ENCODE measurements around the gene KRT71.
"Not testable (repeated sequence)": the region's sequence is repeated elsewhere in the genome, so short reads cannot be mapped to it uniquely, and the experiment has no call there.

The KRT71 gene

GRCh38 chr12:52501490-52501889 lies 51.5 kb downstream of the KRT71 start:
- Histone ChIP-seq H3K4me2 (ENCODE audit: low read length) (no peak overlapping the region), H3K4me1 (ENCODE audit: control insufficient read depth, low read length) (no peaks in the 10 kb centered on the region), H3K79me2 (ENCODE audit: control insufficient read depth, low read length) (no peaks in the 10 kb centered on the region)

GRCh38 chr12:52500574-52500973 lies 52.4 kb downstream of the KRT71 start:
- H3K9me2 ChIP-seq (replicated peaks; ENCODE audit: control insufficient read depth, low read length); H3K4me2 ChIP-seq (ENCODE audit: low read length); H3K4me1 ChIP-seq (ENCODE audit: control insufficient read depth, low read length); H3K36me3 ChIP-seq (ENCODE audit: control insufficient read depth, low read length); H3K9me3 ChIP-seq (ENCODE audit: control insufficient read depth, insufficient read depth, low read length); H3F3A ChIP-seq (ENCODE audit: control insufficient read depth, insufficient read depth); H4K20me1 ChIP-seq (ENCODE audit: control insufficient read depth, insufficient read depth, low read depth, low read length); H3K79me2 ChIP-seq (ENCODE audit: control insufficient read depth, low read length); H3K27ac ChIP-seq (ENCODE audit: low read depth, low read length); H3K4me3 ChIP-seq (ENCODE audit: low read length): not testable (repeated sequence)
- peaks cover 11% of the 10 kb centered on the region for H3K27me3 ChIP-seq (ENCODE audit: control insufficient read depth, low read length)

More at GRCh38 chr12:52501490-52501889, 51.5 kb downstream of the KRT71 start:
- Histone ChIP-seq H4K20me1 (ENCODE audit: control insufficient read depth, insufficient read depth, low read depth, low read length) (no peaks in the 10 kb centered on the region), H3K9me2 (replicated peaks; ENCODE audit: control insufficient read depth, low read length) (no peaks in the 10 kb centered on the region), H3K27ac (ENCODE audit: low read depth, low read length) (no peak overlapping the region), H3K27me3 (ENCODE audit: control insufficient read depth, low read length) (peaks cover 9% of the 10 kb centered on the region), H3F3A (ENCODE audit: control insufficient read depth, insufficient read depth) (no peaks in the 10 kb centered on the region), H3K36me3 (ENCODE audit: control insufficient read depth, low read length) (no peaks in the 10 kb centered on the region), H3K4me3 (ENCODE audit: low read length) (no peak overlapping the region), H3K9me3 (ENCODE audit: control insufficient read depth, insufficient read depth, low read length) (no peaks in the 10 kb centered on the region)
- TF ChIP-seq CTCF (IDR thresholded peaks at IDR 0.05; ENCODE audit: low read depth, low read length, poor library complexity, severe bottlenecking) (no peak), EZH2phosphoT487 (IDR thresholded peaks at IDR 0.05; ENCODE audit: borderline replicate concordance, low read length) (no peak)

GRCh38 chr12:52499806-52500560 lies 53.0 kb downstream of the KRT71 start:
- Histone ChIP-seq H3K27me3 (ENCODE audit: control insufficient read depth, low read length) (peaks cover 11% of the 10 kb centered on the region), H3F3A (ENCODE audit: control insufficient read depth, insufficient read depth) (no peaks in the 10 kb centered on the region), H3K4me1 (ENCODE audit: control insufficient read depth, low read length) (no peaks in the 10 kb centered on the region), H4K20me1 (ENCODE audit: control insufficient read depth, insufficient read depth, low read depth, low read length) (no peaks in the 10 kb centered on the region), H3K9me2 (replicated peaks; ENCODE audit: control insufficient read depth, low read length) (no peaks in the 10 kb centered on the region), H3K36me3 (ENCODE audit: control insufficient read depth, low read length) (no peaks in the 10 kb centered on the region), H3K4me2 (ENCODE audit: low read length) (no peak overlapping the region), H3K9me3 (ENCODE audit: control insufficient read depth, insufficient read depth, low read length) (no peaks in the 10 kb centered on the region), H3K79me2 (ENCODE audit: control insufficient read depth, low read length) (no peaks in the 10 kb centered on the region), H3K4me3 (ENCODE audit: low read length) (no peak overlapping the region), H3K27ac (ENCODE audit: low read depth, low read length) (no peak overlapping the region)
- no peak for TF ChIP-seq CTCF (IDR thresholded peaks at IDR 0.05; ENCODE audit: low read depth, low read length, poor library complexity, severe bottlenecking)
- no peak for TF ChIP-seq EZH2phosphoT487 (IDR thresholded peaks at IDR 0.05; ENCODE audit: borderline replicate concordance, low read length)

GRCh38 chr12:52498946-52499345 lies 54.0 kb downstream of the KRT71 start:
- H3K79me2 ChIP-seq (ENCODE audit: control insufficient read depth, low read length) = no peaks in the 10 kb centered on the region
- H3K4me3 ChIP-seq (ENCODE audit: low read length) = no peak overlapping the region
- H3K4me1 ChIP-seq (ENCODE audit: control insufficient read depth, low read length) = no peaks in the 10 kb centered on the region
- H3F3A ChIP-seq (ENCODE audit: control insufficient read depth, insufficient read depth) = no peaks in the 10 kb centered on the region
- no peaks in the 10 kb centered on the region for H3K9me3 ChIP-seq (ENCODE audit: control insufficient read depth, insufficient read depth, low read length)
- H3K36me3 ChIP-seq (ENCODE audit: control insufficient read depth, low read length) = no peaks in the 10 kb centered on the region
- H3K27me3 ChIP-seq (ENCODE audit: control insufficient read depth, low read length) = peaks cover 11% of the 10 kb centered on the region
- no peak overlapping the region for H3K4me2 ChIP-seq (ENCODE audit: low read length)
- no peaks in the 10 kb centered on the region for H4K20me1 ChIP-seq (ENCODE audit: control insufficient read depth, insufficient read depth, low read depth, low read length)
- no peak for TF ChIP-seq CTCF (IDR thresholded peaks at IDR 0.05; ENCODE audit: low read depth, low read length, poor library complexity, severe bottlenecking)
- no peak for TF ChIP-seq EZH2phosphoT487 (IDR thresholded peaks at IDR 0.05; ENCODE audit: borderline replicate concordance, low read length)
- H3K9me2 ChIP-seq (replicated peaks; ENCODE audit: control insufficient read depth, low read length) = no peaks in the 10 kb centered on the region
- H3K27ac ChIP-seq (ENCODE audit: low read depth, low read length) = no peak overlapping the region
